Endothelial cell of umbilical vein (primary cell): ENCODE results near the gene SRPK2.

Experiments
- EZH2 ChIP-seq: IDR thresholded peaks from 2 replicates; pipeline ENCODE4 v1.6.1; 2012; ENCODE audit warnings: borderline replicate concordance, low read depth, mild to moderate bottlenecking, moderate library complexity, low read length, inconsistent platforms; ENCODE audit not compliant: severe bottlenecking
- POLR2A ChIP-seq: IDR thresholded peaks from 2 replicates; pipeline ENCODE4 v1.6.1; 2012; ENCODE audit warnings: low read depth, mild to moderate bottlenecking, control low read depth, low read length
- TF ChIP-seq, protein P1 (sequence below), 2 donors: IDR thresholded peaks; 1 replicate in 1 of 2; 2 replicates in 1 of 2; pipeline ENCODE4 v1.5.1; 2011; ENCODE audit warnings: low read length in 2 of 2, mild to moderate bottlenecking in 2 of 2, moderate library complexity in 2 of 2, control low read depth in 1 of 2, inconsistent platforms in 1 of 2, low read depth in 1 of 2; ENCODE audit not compliant: insufficient read depth in 1 of 2; ENCODE audit errors: extremely low read depth in 1 of 2
- TF ChIP-seq, protein P2 (sequence below): IDR thresholded peaks from 2 replicates; pipeline ENCODE4 v1.6.1; 2011; ENCODE audit not compliant: insufficient read depth, insufficient read length

DNA sequence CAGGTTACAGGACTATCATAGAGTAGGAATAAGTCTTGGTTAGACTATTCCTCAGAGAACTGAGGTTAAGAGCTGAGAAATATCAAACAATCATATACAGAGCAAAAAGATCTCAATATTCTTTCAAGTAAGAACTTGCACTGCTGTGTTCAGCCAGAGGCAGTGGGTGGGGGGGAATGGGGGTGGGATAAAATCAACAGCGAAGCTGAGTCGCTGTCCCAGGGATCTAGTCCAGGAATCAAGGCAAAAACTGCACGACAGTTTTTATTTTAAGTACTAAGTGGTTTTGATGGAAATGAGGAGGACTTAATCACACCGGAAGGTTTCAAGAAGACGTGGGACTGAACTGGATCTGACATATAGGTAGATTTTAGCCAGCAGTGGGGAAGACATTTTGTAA is 159.1 kb downstream of the SRPK2 start:
- TF ChIP-seq, protein P1, sequence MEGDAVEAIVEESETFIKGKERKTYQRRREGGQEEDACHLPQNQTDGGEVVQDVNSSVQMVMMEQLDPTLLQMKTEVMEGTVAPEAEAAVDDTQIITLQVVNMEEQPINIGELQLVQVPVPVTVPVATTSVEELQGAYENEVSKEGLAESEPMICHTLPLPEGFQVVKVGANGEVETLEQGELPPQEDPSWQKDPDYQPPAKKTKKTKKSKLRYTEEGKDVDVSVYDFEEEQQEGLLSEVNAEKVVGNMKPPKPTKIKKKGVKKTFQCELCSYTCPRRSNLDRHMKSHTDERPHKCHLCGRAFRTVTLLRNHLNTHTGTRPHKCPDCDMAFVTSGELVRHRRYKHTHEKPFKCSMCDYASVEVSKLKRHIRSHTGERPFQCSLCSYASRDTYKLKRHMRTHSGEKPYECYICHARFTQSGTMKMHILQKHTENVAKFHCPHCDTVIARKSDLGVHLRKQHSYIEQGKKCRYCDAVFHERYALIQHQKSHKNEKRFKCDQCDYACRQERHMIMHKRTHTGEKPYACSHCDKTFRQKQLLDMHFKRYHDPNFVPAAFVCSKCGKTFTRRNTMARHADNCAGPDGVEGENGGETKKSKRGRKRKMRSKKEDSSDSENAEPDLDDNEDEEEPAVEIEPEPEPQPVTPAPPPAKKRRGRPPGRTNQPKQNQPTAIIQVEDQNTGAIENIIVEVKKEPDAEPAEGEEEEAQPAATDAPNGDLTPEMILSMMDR (IDR thresholded peaks at IDR 0.05; ENCODE audit: extremely low read depth in 1 of 2, insufficient read depth in 1 of 2, low read depth in 1 of 2, low read length in 2 of 2): no peak
- TF ChIP-seq EZH2: no peak
- TF ChIP-seq, protein P2, sequence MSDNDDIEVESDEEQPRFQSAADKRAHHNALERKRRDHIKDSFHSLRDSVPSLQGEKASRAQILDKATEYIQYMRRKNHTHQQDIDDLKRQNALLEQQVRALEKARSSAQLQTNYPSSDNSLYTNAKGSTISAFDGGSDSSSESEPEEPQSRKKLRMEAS: no peak
- no peak for TF ChIP-seq POLR2A
